NCI-H345 (cell line): Measurements from ENCODE around the gene EVX2.

ENCODE experiments used
- DNase-seq: peaks from one replicate; lab custom pipeline; 2025; lab: John Stamatoyannopoulos, UW

The EVX2 gene

GRCh38 chr2:176082824-176083751, 674 bp downstream of the EVX2 start:
- DNase-seq, result no peak

- DNase-seq, result no peak
These were observed 1.3 kb downstream of the EVX2 start for GRCh38 chr2:176082525-176082823.

GRCh38 chr2:176081837-176082524, 1.8 kb downstream of the EVX2 start:
- DNase-seq, result no peak

- no peak for DNase-seq
These were observed 2.4 kb downstream of the EVX2 start for GRCh38 chr2:176081376-176081836.

- no peak for DNase-seq
These were observed 3.0 kb downstream of the EVX2 start for GRCh38 chr2:176080540-176081375.

GRCh38 chr2:176079831-176080539, 3.8 kb downstream of the EVX2 start:
- DNase-seq, result peak; percentile 71

GRCh38 chr2:176079285-176079830, 4.4 kb downstream of the EVX2 start:
- DNase-seq, result peak; percentile 36

- DNase-seq, result no peak
These were observed 5.0 kb downstream of the EVX2 start for GRCh38 chr2:176078541-176079284.

- DNase-seq, result no peak
These were observed 7.0 kb downstream of the EVX2 start for GRCh38 chr2:176076796-176077195.

- no peak for DNase-seq
These were observed 7.7 kb downstream of the EVX2 start for GRCh38 chr2:176076063-176076462.

- DNase-seq, result no peak
These were observed 8.3 kb downstream of the EVX2 start for GRCh38 chr2:176075481-176075880.

GRCh38 chr2:176074919-176075425, 8.8 kb downstream of the EVX2 start:
- no peak for DNase-seq

GRCh38 chr2:176072951-176073904, 10.5 kb downstream of the EVX2 start:
- DNase-seq, result no peak

- no peak for DNase-seq
These were observed 11.5 kb downstream of the EVX2 start for GRCh38 chr2:176072292-176072669.

GRCh38 chr2:176071330-176072291, 12.2 kb downstream of the EVX2 start:
- DNase-seq, result no peak

GRCh38 chr2:176068419-176068832, 15.3 kb downstream of the EVX2 start:
- no peak for DNase-seq

- no peak for DNase-seq
These were observed 16.0 kb downstream of the EVX2 start for GRCh38 chr2:176067589-176068418.
